K562 (cell line): Measurements from ENCODE around the gene SV2C. TPM values are rescaled to one million over a fixed set of nuclear protein-coding genes. Genes with fewer than 3 reads are reported as not detected.

ENCODE experiments used
- AFF4 ChIP-seq: sonication (generic); formaldehyde crosslinking; IDR thresholded peaks from 2 replicates; pipeline ENCODE4 v1.8.0; 2023; ENCODE audit warnings: mild to moderate bottlenecking, missing genetic modification reagents
- ARID3A ChIP-seq: IDR thresholded peaks from 2 replicates; pipeline ENCODE4 v1.6.1; 2012; ENCODE audit warnings: low read depth, low read length, improper control_type of control experiment, borderline replicate concordance
- CBX8 ChIP-seq: fragments of 200-600 bp; sonication (generic); IDR thresholded peaks from 2 replicates; pipeline ENCODE4 v1.6.1; 2012; ENCODE audit warnings: borderline replicate concordance, mixed run types, low read depth, mild to moderate bottlenecking, moderate library complexity, mixed read lengths, low read length, control low read depth, inconsistent platforms; ENCODE audit not compliant: poor library complexity, severe bottlenecking; ENCODE audit errors: extremely low read depth
- ERF ChIP-seq: fragments of 450-650 bp; formaldehyde crosslinking; IDR thresholded peaks from 2 replicates; pipeline ENCODE4 v1.4.0; 2020; ENCODE audit warnings: mild to moderate bottlenecking, mixed read lengths
- FOXK1 ChIP-seq: sonication (generic); formaldehyde crosslinking; IDR thresholded peaks from 2 replicates; pipeline ENCODE4 v1.8.0; 2022; ENCODE audit warnings: missing genetic modification reagents, mild to moderate bottlenecking, borderline replicate concordance
- GATAD2A ChIP-seq: fragments of 450-650 bp; IDR thresholded peaks from 2 replicates; pipeline ENCODE4 v1.6.1; 2017
- HES1 ChIP-seq: fragments of 450-650 bp; IDR thresholded peaks from 2 replicates; pipeline ENCODE4 v1.6.1; 2016; ENCODE audit warnings: low read depth, mild to moderate bottlenecking, moderate library complexity
- HEY1 ChIP-seq: fragments of 250-450 bp; sonication (Bioruptor Pico); IDR thresholded peaks from 2 replicates; pipeline ENCODE4 v1.5.0; 2020; ENCODE audit warnings: mild to moderate bottlenecking, moderate library complexity, borderline replicate concordance
- ID3 ChIP-seq, 2 experiments: fragments of 250-450 bp in 1 of 2; fragments of 450-650 bp in 1 of 2; sonication (Bioruptor Pico) in 1 of 2; IDR thresholded peaks; 2 replicates each; pipeline versions ENCODE4 v1.6.1 to v1.8.0; 2016 to 2021; ENCODE audit warnings: mild to moderate bottlenecking in 2 of 2, moderate library complexity in 2 of 2, missing compliant biosample characterization in 1 of 2, missing genetic modification characterization in 1 of 2
- IRF2 ChIP-seq: sonication (generic); formaldehyde crosslinking; IDR thresholded peaks from 2 replicates; pipeline ENCODE4 v1.8.1; 2022; ENCODE audit warnings: mild to moderate bottlenecking, missing genetic modification reagents
- MCM7 ChIP-seq, 2 experiments: fragments of 450-650 bp; IDR thresholded peaks; 2 replicates each; pipeline ENCODE4 v1.6.1; 2016 to 2018
- MECOM ChIP-seq: fragments of 250-450 bp; sonication (Bioruptor Pico); IDR thresholded peaks from 2 replicates; pipeline ENCODE4 v1.8.0; 2022; ENCODE audit warnings: inconsistent platforms
- MYNN ChIP-seq, 2 experiments: sonication (generic); formaldehyde crosslinking in 1 of 2; IDR thresholded peaks; 2 replicates each; pipeline versions ENCODE4 v1.5.0 to v1.6.1; 2016 to 2020; ENCODE audit warnings: antibody characterized with exemption in 1 of 2, missing genetic modification reagents in 1 of 2
- NFE2 ChIP-seq: IDR thresholded peaks from 2 replicates; pipeline ENCODE4 v1.6.1; 2014; ENCODE audit warnings: antibody characterized with exemption, low read depth
- PHB2 ChIP-seq: fragments of 450-650 bp; IDR thresholded peaks from 2 replicates; pipeline ENCODE4 v1.6.1; 2017; ENCODE audit warnings: low read depth
- SP1 ChIP-seq: sonication (generic); formaldehyde crosslinking; IDR thresholded peaks from 2 replicates; pipeline ENCODE4 v1.8.1; 2022; ENCODE audit warnings: mild to moderate bottlenecking, missing genetic modification reagents
- STAG1 ChIP-seq: sonication (generic); formaldehyde crosslinking; IDR thresholded peaks from 2 replicates; pipeline ENCODE4 v1.5.0; 2020; ENCODE audit warnings: missing genetic modification reagents, borderline replicate concordance
- TFAP4 ChIP-seq: sonication (generic); formaldehyde crosslinking; IDR thresholded peaks from 2 replicates; pipeline ENCODE4 v1.8.0; 2022; ENCODE audit warnings: missing genetic modification reagents, mild to moderate bottlenecking, moderate library complexity, borderline replicate concordance
- THRAP3 ChIP-seq: fragments of 450-650 bp; IDR thresholded peaks from 2 replicates; pipeline ENCODE4 v1.6.1; 2016; ENCODE audit warnings: mild to moderate bottlenecking, inconsistent platforms, borderline replicate concordance
- ZNF3 ChIP-seq: fragments of 250-450 bp; sonication (Bioruptor Pico); IDR thresholded peaks from 2 replicates; pipeline ENCODE4 v1.5.0; 2021; ENCODE audit warnings: mild to moderate bottlenecking, moderate library complexity
- ZNF507 ChIP-seq: conservative IDR thresholded peaks from 2 replicates; pipeline ENCODE4 v1.6.1; 2017; ENCODE audit warnings: missing genetic modification characterization, missing compliant biosample characterization
- ZNF778 ChIP-seq: fragments of 450-650 bp; formaldehyde crosslinking; IDR thresholded peaks from 2 replicates; pipeline ENCODE4 v1.4.0; 2020; ENCODE audit warnings: mild to moderate bottlenecking, moderate library complexity
- polyA plus RNA-seq, 8 experiments: library from polyadenylated mRNA; depleted of rRNA in 4 of 8; stranded (reverse) in 5 of 8; unstranded in 3 of 8; fragments of >200 nt; fragmentation: Nextera tagmentation in 2 of 8; fragmentation: Illumina TruSeq in 1 of 8; extraction: Ambion mirVana in 2 of 8; extraction: Trizol in 1 of 8; gene quantifications; 2 replicates each; pipeline versions ENCODE4 v1.2.1 to v1.2.3, GENCODE V29; 2011 to 2014; ENCODE audit warnings: inconsistent platforms in 1 of 8, missing spikeins in 1 of 8
- total RNA-seq, 7 experiments: library from RNA; depleted of rRNA in 6 of 7; stranded (reverse); fragments of >200 nt in 6 of 7; fragmentation: Illumina TruSeq in 2 of 7; extraction: Trizol in 2 of 7; gene quantifications; 2 replicates each; pipeline versions ENCODE4 v1.2.1 to v1.2.3, GENCODE V29; 2011 to 2021; ENCODE audit warnings: low replicate concordance in 1 of 7

The SV2C gene
- total and polyA plus RNA-seq, 9 of the 15 experiments (the other 6 are each of a cell fraction or from before 2014, with no cell fraction given), result 0.05 TPM; not detected in 8

- TF ChIP-seq ID3 (CRISPR knock-in tag; IDR thresholded peaks at IDR 0.05), result no peak
- TF ChIP-seq ID3 (tag; IDR thresholded peaks at IDR 0.05), result no peak
- TF ChIP-seq ARID3A, result peak; percentile 85
- TF ChIP-seq ZNF507, result no peak
- TF ChIP-seq NFE2, result peak; percentile 70
- TF ChIP-seq ZNF3 (CRISPR knock-in tag), result no peak
- TF ChIP-seq FOXK1, result no peak
- no peak for TF ChIP-seq CBX8
- TF ChIP-seq HES1, result peak; percentile 68; the same call in 1 of the 2 replicates
- TF ChIP-seq MYNN (IDR thresholded peaks at IDR 0.05), result peak; percentile 49; the same call in 1 of the 2 replicates
- TF ChIP-seq MYNN (CRISPR knock-in tag; IDR thresholded peaks at IDR 0.05), result no peak
- TF ChIP-seq ZNF778 (CRISPR knock-in tag), result no peak
- TF ChIP-seq HEY1, result peak; percentile 19; the same call in 1 of the 2 replicates
- TF ChIP-seq STAG1, result no peak
- TF ChIP-seq MCM7 (IDR thresholded peaks at IDR 0.05), result no peak
- peak; percentile 51; the same call in 1 of the 2 replicates for TF ChIP-seq MECOM
- TF ChIP-seq AFF4 (CRISPR knock-in tag), result no peak
- TF ChIP-seq IRF2 (CRISPR knock-in tag), result no peak
- no peak for TF ChIP-seq GATAD2A
- TF ChIP-seq SP1, result no peak
- no peak for TF ChIP-seq THRAP3
- TF ChIP-seq ERF (CRISPR knock-in tag), result no peak
- no peak for TF ChIP-seq PHB2
- no peak for TF ChIP-seq TFAP4 (CRISPR knock-in tag)
These were observed 236.5 kb downstream of the SV2C start (continued) for GRCh38 chr5:76319673-76320072.
